GM21528 (cell line): ENCODE results near the gene DEDD2.

Experiments used
- ATAC-seq: cut with Tn5 transposase; IDR thresholded peaks from one replicate; pipeline ENCODE4 v1.9.1; 2021; ENCODE audit warnings: mild to moderate bottlenecking, moderate library complexity; ENCODE audit not compliant: unreplicated experiment, low FRiP score

Gene DEDD2

GRCh38 chr19:42175952-42176648, 41.4 kb downstream of the DEDD2 start:
- no peak for ATAC-seq

- ATAC-seq: no peak
Measured at GRCh38 chr19:42174958-42175734, 42.3 kb downstream of the DEDD2 start.

- no peak for ATAC-seq
Measured at GRCh38 chr19:42174188-42174587, 43.3 kb downstream of the DEDD2 start.

GRCh38 chr19:42173695-42174094, 43.8 kb downstream of the DEDD2 start:
- ATAC-seq: no peak

- no peak for ATAC-seq
Measured at GRCh38 chr19:42172261-42172660, 45.2 kb downstream of the DEDD2 start.

- no peak for ATAC-seq
Measured at GRCh38 chr19:42170715-42171114, 46.8 kb downstream of the DEDD2 start.

GRCh38 chr19:42169486-42170413, 47.7 kb downstream of the DEDD2 start:
- no peak for ATAC-seq

- no peak for ATAC-seq
Measured at GRCh38 chr19:42168206-42168605, 49.3 kb downstream of the DEDD2 start.

- no peak for ATAC-seq
Measured at GRCh38 chr19:42166316-42166715, 51.2 kb downstream of the DEDD2 start.

GRCh38 chr19:42165146-42165545, 52.3 kb downstream of the DEDD2 start:
- no peak for ATAC-seq

GRCh38 chr19:42161616-42162263, 55.7 kb downstream of the DEDD2 start:
- no peak for ATAC-seq

- no peak for ATAC-seq
Measured at GRCh38 chr19:42159942-42160341, 57.5 kb downstream of the DEDD2 start.

GRCh38 chr19:42158926-42159325, 58.6 kb downstream of the DEDD2 start:
- ATAC-seq: no peak

GRCh38 chr19:42156571-42156970, 60.9 kb downstream of the DEDD2 start:
- no peak for ATAC-seq

GRCh38 chr19:42155796-42156195, 61.7 kb downstream of the DEDD2 start:
- no peak for ATAC-seq

GRCh38 chr19:42154471-42155323, 62.8 kb downstream of the DEDD2 start:
- no peak for ATAC-seq

- ATAC-seq: no peak
Measured at GRCh38 chr19:42153672-42154433, 63.6 kb downstream of the DEDD2 start.

GRCh38 chr19:42152910-42153671, 64.4 kb downstream of the DEDD2 start:
- ATAC-seq: no peak
